ENCODE data around the gene TMEM245. TPM values are rescaled to one million over a fixed set of nuclear protein-coding genes. Genes with fewer than 3 reads are reported as not detected.
"Not testable (repeated sequence)": the region's sequence is repeated elsewhere in the genome, so short reads cannot be mapped to it uniquely, and the experiment has no call there.

The TMEM245 gene
- total RNA-seq, 1 donor from 2014 or later, result 92.1 TPM

GRCh38 chr9:109060191-109060590 lies 59.6 kb downstream of the TMEM245 start:
- ATAC-seq (no peak), DNase-seq (no peak)
- intact Hi-C loops (cut with DNase I), result no loop called here
- TF ChIP-seq CTCF (IDR thresholded peaks at IDR 0.05), result no peak
- Histone ChIP-seq H3K27ac (no peak overlapping the region), H3K9me3 (no peaks in the 10 kb centered on the region), H3K4me3 (no peak overlapping the region), H3K4me1 (peaks cover 6% of the 10 kb centered on the region), H3K36me3 (peaks cover 96% of the 10 kb centered on the region), H3K27me3 (no peaks in the 10 kb centered on the region)

GRCh38 chr9:109053121-109053520 lies 66.6 kb downstream of the TMEM245 start:
- H3K36me3 ChIP-seq, result peaks cover 85% of the 10 kb centered on the region
- H3K4me1 ChIP-seq; DNase-seq; H3K9me3 ChIP-seq; intact Hi-C loops (cut with DNase I); H3K27ac ChIP-seq; ATAC-seq; H3K27me3 ChIP-seq; H3K4me3 ChIP-seq: not testable (repeated sequence)

- H3K4me3 ChIP-seq, result no peak overlapping the region
- no peaks in the 10 kb centered on the region for H3K9me3 ChIP-seq
- TF ChIP-seq CTCF (IDR thresholded peaks at IDR 0.05), result no peak
- no peak for ATAC-seq
- no peaks in the 10 kb centered on the region for H3K4me1 ChIP-seq
- no peak for DNase-seq
- intact Hi-C loops (cut with DNase I), result no loop called here
- H3K27ac ChIP-seq, result no peak overlapping the region
- peaks cover 85% of the 10 kb centered on the region for H3K36me3 ChIP-seq
- H3K27me3 ChIP-seq, result no peaks in the 10 kb centered on the region
Observed at GRCh38 chr9:109052416-109052815, 67.3 kb downstream of the TMEM245 start.

- TF ChIP-seq CTCF (IDR thresholded peaks at IDR 0.05), result no peak
- intact Hi-C loops (cut with DNase I), result no loop called here
- no peak for ATAC-seq
- no peak overlapping the region for H3K4me3 ChIP-seq
- H3K4me1 ChIP-seq, result no peaks in the 10 kb centered on the region
- no peaks in the 10 kb centered on the region for H3K27me3 ChIP-seq
- no peaks in the 10 kb centered on the region for H3K9me3 ChIP-seq
- no peak for DNase-seq
- H3K36me3 ChIP-seq, result peaks cover 85% of the 10 kb centered on the region
- H3K27ac ChIP-seq, result no peak overlapping the region
Observed at GRCh38 chr9:109051733-109052132, 68.0 kb downstream of the TMEM245 start.

GRCh38 chr9:109050444-109050843 lies 69.3 kb downstream of the TMEM245 start:
- no peak overlapping the region for H3K27ac ChIP-seq
- peaks cover 85% of the 10 kb centered on the region for H3K36me3 ChIP-seq
- ATAC-seq (no peak), DNase-seq (no peak)
- no peaks in the 10 kb centered on the region for H3K27me3 ChIP-seq
- TF ChIP-seq CTCF (IDR thresholded peaks at IDR 0.05), result no peak
- no peaks in the 10 kb centered on the region for H3K4me1 ChIP-seq
- no peak overlapping the region for H3K4me3 ChIP-seq
- H3K9me3 ChIP-seq, result no peaks in the 10 kb centered on the region
- intact Hi-C loops (cut with DNase I), result no loop called here

- H3K27ac ChIP-seq, result no peak overlapping the region
- intact Hi-C loops (cut with DNase I), result no loop called here
- no peaks in the 10 kb centered on the region for H3K27me3 ChIP-seq
- no peak for TF ChIP-seq CTCF (IDR thresholded peaks at IDR 0.05)
- no peaks in the 10 kb centered on the region for H3K4me1 ChIP-seq
- no peak overlapping the region for H3K4me3 ChIP-seq
- ATAC-seq (no peak), DNase-seq (no peak)
- peaks cover 84% of the 10 kb centered on the region for H3K36me3 ChIP-seq
- H3K9me3 ChIP-seq, result no peaks in the 10 kb centered on the region
Observed at GRCh38 chr9:109048822-109049221, 70.9 kb downstream of the TMEM245 start.

Data from upper lobe of right lung (tissue), 1 donor.